NT2/D1 (cell line): ENCODE results near the gene CASK.

Experiments used
- YY1 ChIP-seq: IDR thresholded peaks from 2 replicates; pipeline ENCODE4 v1.6.1; 2011; ENCODE audit not compliant: insufficient read length, insufficient read depth
- ZNF274 ChIP-seq: IDR thresholded peaks from 2 replicates; pipeline ENCODE4 v1.6.1; 2011; ENCODE audit warnings: mild to moderate bottlenecking, low read depth, low read length

DNA sequence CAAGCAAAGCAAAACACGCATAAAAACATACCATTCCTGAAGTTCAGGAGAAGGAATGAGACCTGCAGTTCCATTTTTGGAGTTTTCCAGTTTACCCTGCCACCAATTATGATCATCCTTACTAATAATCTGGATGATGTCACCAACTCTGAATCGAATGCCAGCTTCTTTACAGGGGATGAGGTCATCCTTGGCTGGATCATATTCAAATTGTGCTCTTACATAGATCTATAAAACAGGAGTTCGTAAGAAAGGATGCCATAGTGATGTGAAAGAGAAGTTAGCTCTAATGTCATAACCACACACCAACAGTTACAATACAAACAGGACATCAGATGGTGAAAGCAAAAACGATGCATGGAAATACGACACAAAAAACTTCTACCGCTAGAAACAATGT, 369.7 kb downstream of the CASK start:
- TF ChIP-seq YY1 = no peak
- no peak for TF ChIP-seq ZNF274
